K562 (cell line): Measurements from ENCODE around the gene KNCN. TPM values are rescaled to one million over a fixed set of nuclear protein-coding genes. Genes with fewer than 3 reads are reported as not detected.

Experiments used
- ATAC-seq: fragments of 200-7000 bp; cut with Tn5 transposase; 3 replicates; pipeline ENCODE4 v1.9.1; 2020; ENCODE audit warnings: moderate library complexity
- BruUV-seq: library from RNA; stranded (reverse); fragments of 400-500 nt; replicated peaks from 2 replicates; lab custom pipeline; 2021; lab: Mats Ljungman, UMichigan
- CTCF ChIA-PET: fragments of 300-600 bp; formaldehyde crosslinking; extraction: SDS; loops from one replicate; lab custom pipeline; 2021; ENCODE audit warnings: low intra/inter-chr PET ratio; lab: Yijun Ruan, JAX
- POLR2A ChIA-PET: fragments of 300-600, 350-650 bp; sonication (Branson Sonifier 250); formaldehyde crosslinking; extraction: SDS; loops from one replicate; lab custom pipeline; 2021; ENCODE audit warnings: antibody characterized with exemption, inconsistent platforms; lab: Yijun Ruan, JAX
- DNase-seq, 4 experiments: peaks; one replicate each; pipeline versions ENCODE4 v3.0.0 to v3.0.0-alpha.2; 2011 to 2018; ENCODE audit warnings: low spot score in 3 of 4, mixed read lengths in 3 of 4; ENCODE audit errors: extremely low read depth in 1 of 4
- FAIRE-seq: peaks from 2 replicates; lab custom pipeline; 2011; peaks lifted over from hg19 to GRCh38; lab: Jason Lieb, UNC
- H2AFZ ChIP-seq: 2 replicates; pipeline ENCODE4 v1.6.0; 2011; ENCODE audit warnings: low read depth, low read length, control low read depth, inconsistent platforms
- H3K27ac ChIP-seq: fragments of 200-600 bp; 3 replicates; pipeline ENCODE4 v1.8.0; 2011; ENCODE audit warnings: low read depth, mild to moderate bottlenecking, control low read depth, inconsistent platforms, low read length, moderate library complexity, mixed read lengths; ENCODE audit errors: extremely low read depth
- H3K27me3 ChIP-seq, 2 experiments: fragments of 300-600 bp in 1 of 2; 2 replicates in 1 of 2; 3 replicates in 1 of 2; pipeline versions ENCODE4 v1.6.0 to v1.8.0; 2011; ENCODE audit warnings: inconsistent platforms in 2 of 2, low read length in 2 of 2, mild to moderate bottlenecking in 1 of 2, mixed read lengths in 1 of 2, moderate library complexity in 1 of 2; ENCODE audit not compliant: control insufficient read depth in 2 of 2, insufficient read depth in 2 of 2
- H3K36me3 ChIP-seq: fragments of 300-600 bp; 3 replicates; pipeline ENCODE4 v1.8.0; 2011; ENCODE audit warnings: mild to moderate bottlenecking, low read length, inconsistent platforms; ENCODE audit not compliant: control insufficient read depth, insufficient read depth
- H3K4me1 ChIP-seq, 2 experiments: fragments of 200-600 bp in 1 of 2; replicated peaks in 1 of 2; 2 replicates in 1 of 2; 3 replicates in 1 of 2; pipeline versions ENCODE4 v1.5.1 to v1.8.0; 2011; ENCODE audit warnings: inconsistent platforms in 2 of 2, low read length in 2 of 2, mild to moderate bottlenecking in 1 of 2, mixed read lengths in 1 of 2, moderate library complexity in 1 of 2; ENCODE audit not compliant: control insufficient read depth in 2 of 2, insufficient read depth in 2 of 2
- H3K4me2 ChIP-seq: 2 replicates; pipeline ENCODE4 v1.6.1; 2011; ENCODE audit warnings: low read length, control low read depth, inconsistent platforms, mixed read lengths; ENCODE audit not compliant: insufficient read depth
- H3K4me3 ChIP-seq: fragments of 200-600 bp; sonication (generic), shearing (Covaris generic); 2 replicates; pipeline ENCODE4 v1.5.1; 2016; ENCODE audit warnings: control low read depth, inconsistent platforms
- H3K79me2 ChIP-seq: fragments of 200-600 bp; 3 replicates; pipeline ENCODE4 v1.8.0; 2011; ENCODE audit warnings: low read length, inconsistent platforms; ENCODE audit not compliant: control insufficient read depth, insufficient read depth
- H3K9ac ChIP-seq, 2 experiments: 2 replicates each; pipeline versions ENCODE4 v1.6.0 to v1.6.1; 2011; ENCODE audit warnings: low read depth in 2 of 2, low read length in 2 of 2, control low read depth in 1 of 2, inconsistent platforms in 1 of 2, mild to moderate bottlenecking in 1 of 2, mixed read lengths in 1 of 2; ENCODE audit not compliant: insufficient read depth in 1 of 2
- H3K9me1 ChIP-seq: one replicate; pipeline ENCODE4 v1.6.0; 2011; ENCODE audit warnings: inconsistent platforms, mild to moderate bottlenecking, low read length, moderate library complexity; ENCODE audit not compliant: control insufficient read depth, insufficient read depth
- H3K9me3 ChIP-seq: replicated peaks from 2 replicates; pipeline ENCODE4 v1.5.1; 2011; ENCODE audit warnings: low read depth, low read length, inconsistent platforms; ENCODE audit not compliant: control insufficient read depth, insufficient read depth
- H4K20me1 ChIP-seq: replicated peaks from 2 replicates; pipeline ENCODE4 v1.6.1; 2011; ENCODE audit warnings: low read length, inconsistent platforms, mixed read lengths; ENCODE audit not compliant: control insufficient read depth, insufficient read depth
- ADNP ChIP-seq: fragments of 200-800 bp; sonication (Bioruptor generic); IDR thresholded peaks from 2 replicates; pipeline ENCODE4 v1.6.1; 2016; ENCODE audit warnings: missing genetic modification characterization, missing compliant biosample characterization
- BCOR ChIP-seq: fragments of 450-650 bp; IDR thresholded peaks from 2 replicates; pipeline ENCODE4 v1.6.1; 2016
- KDM1A ChIP-seq, 2 experiments: fragments of 450-650 bp; IDR thresholded peaks; 2 replicates each; pipeline ENCODE4 v1.6.1; 2016; ENCODE audit warnings: mild to moderate bottlenecking in 2 of 2
- POLR2B ChIP-seq: fragments of 450-650 bp; IDR thresholded peaks from 2 replicates; pipeline ENCODE4 v1.6.1; 2018; ENCODE audit warnings: low read depth; ENCODE audit not compliant: partially characterized antibody
- RBM25 ChIP-seq: fragments of 200-400 bp; formaldehyde crosslinking; IDR thresholded peaks from 2 replicates; pipeline ENCODE4 v1.6.1; 2018; ENCODE audit warnings: low read length, low read depth, moderate library complexity; ENCODE audit not compliant: severe bottlenecking
- RFX7 ChIP-seq: fragments of 250-450 bp; sonication (Bioruptor Pico); IDR thresholded peaks from 2 replicates; pipeline ENCODE4 v1.5.1; 2021; ENCODE audit warnings: mild to moderate bottlenecking
- SOX6 ChIP-seq: fragments of 450-650 bp; IDR thresholded peaks from 2 replicates; pipeline ENCODE4 v1.6.1; 2014; ENCODE audit warnings: mild to moderate bottlenecking
- TBL1XR1 ChIP-seq, 2 experiments: IDR thresholded peaks; 2 replicates each; pipeline ENCODE4 v1.6.1; 2012; ENCODE audit warnings: improper control_type of control experiment in 2 of 2, low read length in 2 of 2, mild to moderate bottlenecking in 1 of 2
- ZNF316 ChIP-seq: fragments of 450-650 bp; IDR thresholded peaks from 2 replicates; pipeline ENCODE4 v1.6.1; 2016
- WGBS: fragments of 100-300 bp; shearing (Covaris generic); methylation state at CpG from one replicate; pipeline ENCODE4 v1.1.6; 2016; ENCODE audit warnings: low coverage, mixed read lengths; ENCODE audit not compliant: insufficient coverage; ENCODE audit errors: missing lambda C conversion rate; 5-methylcytosine and 5-hydroxymethylcytosine counted together
- in situ Hi-C: fragments of 300-500 bp; cut with MboI; formaldehyde crosslinking; loops from 4 replicates; pipeline ENCODE4 v1.15.0; 2018; ENCODE audit warnings: inconsistent platforms, mixed read lengths
- intact Hi-C: fragments of 100-400 bp; cut with micrococcal nuclease; formaldehyde crosslinking; loops from 2 replicates; pipeline ENCODE4 v1.14.2; 2022
- polyA plus RNA-seq, 8 experiments: library from polyadenylated mRNA; depleted of rRNA in 4 of 8; stranded (reverse) in 5 of 8; unstranded in 3 of 8; fragments of >200 nt; fragmentation: Nextera tagmentation in 2 of 8; fragmentation: Illumina TruSeq in 1 of 8; extraction: Ambion mirVana in 2 of 8; extraction: Trizol in 1 of 8; gene quantifications; 2 replicates each; pipeline versions ENCODE4 v1.2.1 to v1.2.3, GENCODE V29; 2011 to 2014; ENCODE audit warnings: inconsistent platforms in 1 of 8, missing spikeins in 1 of 8
- total RNA-seq, 7 experiments: library from RNA; depleted of rRNA in 6 of 7; stranded (reverse); fragments of >200 nt in 6 of 7; fragmentation: Illumina TruSeq in 2 of 7; extraction: Trizol in 2 of 7; gene quantifications; 2 replicates each; pipeline versions ENCODE4 v1.2.1 to v1.2.3, GENCODE V29; 2011 to 2021; ENCODE audit warnings: low replicate concordance in 1 of 7
- TF ChIP-seq, protein P1 (sequence below): fragments of 450-650 bp; IDR thresholded peaks from 2 replicates; pipeline ENCODE4 v1.7.0; 2016; ENCODE audit warnings: borderline replicate concordance
- TF ChIP-seq, protein P2 (sequence below): fragments of 450-650 bp; IDR thresholded peaks from 2 replicates; pipeline ENCODE4 v1.6.1; 2016; ENCODE audit warnings: low read depth, mild to moderate bottlenecking, moderate library complexity

The KNCN gene
- total and polyA plus RNA-seq, 9 of the 15 experiments (the other 6 are each of a cell fraction or from before 2014, with no cell fraction given) = not detected

DNA sequence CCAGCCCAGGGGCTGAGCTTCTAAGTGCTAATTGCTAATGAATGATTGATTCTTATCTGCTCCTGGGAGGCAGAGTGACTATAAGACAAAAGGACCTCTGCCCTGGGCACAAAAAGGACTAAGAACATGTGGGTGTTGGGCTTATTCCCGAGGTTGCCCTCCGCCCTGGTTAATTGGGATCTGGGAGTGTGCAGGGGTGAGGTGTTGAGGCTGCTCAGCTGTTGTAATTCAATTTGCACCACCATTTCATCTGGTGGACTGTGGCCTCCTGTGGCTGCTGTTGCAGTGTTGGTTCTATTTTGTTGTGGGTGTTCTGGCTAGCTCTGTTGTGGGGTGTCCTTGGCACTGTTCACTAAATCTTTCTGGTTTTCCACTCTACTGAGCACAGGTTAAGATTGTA is 13.3 kb downstream of the KNCN start (continued):
- no peak for TF ChIP-seq POLR2B
- TF ChIP-seq, protein P1, sequence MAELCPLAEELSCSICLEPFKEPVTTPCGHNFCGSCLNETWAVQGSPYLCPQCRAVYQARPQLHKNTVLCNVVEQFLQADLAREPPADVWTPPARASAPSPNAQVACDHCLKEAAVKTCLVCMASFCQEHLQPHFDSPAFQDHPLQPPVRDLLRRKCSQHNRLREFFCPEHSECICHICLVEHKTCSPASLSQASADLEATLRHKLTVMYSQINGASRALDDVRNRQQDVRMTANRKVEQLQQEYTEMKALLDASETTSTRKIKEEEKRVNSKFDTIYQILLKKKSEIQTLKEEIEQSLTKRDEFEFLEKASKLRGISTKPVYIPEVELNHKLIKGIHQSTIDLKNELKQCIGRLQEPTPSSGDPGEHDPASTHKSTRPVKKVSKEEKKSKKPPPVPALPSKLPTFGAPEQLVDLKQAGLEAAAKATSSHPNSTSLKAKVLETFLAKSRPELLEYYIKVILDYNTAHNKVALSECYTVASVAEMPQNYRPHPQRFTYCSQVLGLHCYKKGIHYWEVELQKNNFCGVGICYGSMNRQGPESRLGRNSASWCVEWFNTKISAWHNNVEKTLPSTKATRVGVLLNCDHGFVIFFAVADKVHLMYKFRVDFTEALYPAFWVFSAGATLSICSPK = no peak
- TF ChIP-seq, protein P2, sequence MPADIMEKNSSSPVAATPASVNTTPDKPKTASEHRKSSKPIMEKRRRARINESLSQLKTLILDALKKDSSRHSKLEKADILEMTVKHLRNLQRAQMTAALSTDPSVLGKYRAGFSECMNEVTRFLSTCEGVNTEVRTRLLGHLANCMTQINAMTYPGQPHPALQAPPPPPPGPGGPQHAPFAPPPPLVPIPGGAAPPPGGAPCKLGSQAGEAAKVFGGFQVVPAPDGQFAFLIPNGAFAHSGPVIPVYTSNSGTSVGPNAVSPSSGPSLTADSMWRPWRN = no peak

DNA sequence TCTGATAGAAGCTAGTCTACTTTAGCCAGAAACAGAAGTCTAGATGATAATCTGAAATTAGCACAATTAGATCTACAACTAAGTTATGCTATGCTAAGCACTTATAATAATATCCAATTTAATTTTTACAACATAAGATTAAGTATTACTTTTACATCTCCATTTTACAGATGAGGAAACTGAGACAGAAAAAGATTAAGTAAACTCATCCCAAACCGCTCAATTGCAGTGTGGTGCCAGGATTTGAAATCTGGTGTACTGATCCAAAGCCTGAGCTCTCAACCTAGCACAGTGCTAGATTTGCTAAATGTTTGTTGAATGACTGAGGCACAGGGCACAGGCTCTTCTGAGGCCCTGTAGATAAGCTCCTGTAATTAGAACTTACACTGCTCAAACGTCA is 13.8 kb downstream of the KNCN start:
- ChIA-PET POLR2A (interaction anchor here (0.6 kb wide), 1 partner anchor 198 kb away, joined by 3 read pairs; no protein-coding TSS in a partner anchor), CTCF (interaction anchor here (0.6 to 1.3 kb wide), 2 partner anchors 16 to 60 kb away, joined by 3 read pairs; no protein-coding TSS in a partner anchor)
- intact Hi-C loops (no loop called here), in situ Hi-C loops (loop anchor here (5.0 kb wide), 1 partner anchor 130 kb away; no protein-coding TSS in a partner anchor)
- DNase-seq = no peak
- no peaks in the 10 kb centered on the region for H3K9me1 ChIP-seq
- H3K4me1 ChIP-seq = peaks cover 3 to 14% of the 10 kb centered on the region in 2 experiments; a peak in 3 of 5 replicates
- no peak overlapping the region for H3K4me2 ChIP-seq
- no peak overlapping the region for H3K9ac ChIP-seq
- no TSS peak for BruUV-seq
- no peaks in the 10 kb centered on the region for H3K9me3 ChIP-seq
- H3K27me3 ChIP-seq = no peaks in the 10 kb centered on the region
- ATAC-seq = no peak
- TF ChIP-seq BCOR (peak; percentile 56; the same call in 1 of the 2 replicates), ADNP (tag) (0 out of 2 replicates have a peak, but pooled peaks have one; percentile 23), RFX7 (CRISPR knock-in tag) (no peak), SOX6 (no peak), TBL1XR1 (IDR thresholded peaks at IDR 0.05; ENCODE audit: low read length in 2 of 2) (no peak), ZNF316 (peak; percentile 33), KDM1A (IDR thresholded peaks at IDR 0.05) (peak; percentile 47 to 66; a peak in 3 of 4 replicates), RBM25 (peak; percentile 50)
- no peaks in the 10 kb centered on the region for H3K79me2 ChIP-seq
- H4K20me1 ChIP-seq = no peaks in the 10 kb centered on the region
- H3K27ac ChIP-seq = no peak overlapping the region
- 31% methylated on average over 2 of the region's 2 CpGs for WGBS
- H2AFZ ChIP-seq = no peak overlapping the region
- H3K36me3 ChIP-seq = no peaks in the 10 kb centered on the region
- H3K4me3 ChIP-seq = no peak overlapping the region
- no peak for FAIRE-seq
